HL-60 (cell line): Measurements from ENCODE around the gene CAAP1.

Experiments used
- CTCF ChIP-seq: IDR thresholded peaks from one replicate; pipeline ENCODE4 v1.5.1; 2011; ENCODE audit warnings: low read length, control low read depth, inconsistent platforms; ENCODE audit not compliant: insufficient read depth
- POLR2AphosphoS5 ChIP-seq: IDR thresholded peaks from 2 replicates; pipeline ENCODE4 v1.6.1; 2012; ENCODE audit warnings: low read depth
- SPI1 ChIP-seq: IDR thresholded peaks from 2 replicates; pipeline ENCODE4 v1.6.1; 2012; ENCODE audit warnings: low read depth, mild to moderate bottlenecking, borderline replicate concordance

GRCh38 chr9:26893030-26893676 is 551 bp upstream of the CAAP1 start:
- TF ChIP-seq CTCF (no peak), SPI1 (no peak), POLR2AphosphoS5 (no peak)
